HG02973 (cell line): ENCODE results near the gene SLCO2A1.
"Not testable (repeated sequence)": the region's sequence is repeated elsewhere in the genome, so short reads cannot be mapped to it uniquely, and the experiment has no call there.

ENCODE experiments used
- ATAC-seq: cut with Tn5 transposase; IDR thresholded peaks from one replicate; pipeline ENCODE4 v1.9.1; 2021; ENCODE audit warnings: moderate library complexity; ENCODE audit not compliant: unreplicated experiment

The SLCO2A1 gene

DNA sequence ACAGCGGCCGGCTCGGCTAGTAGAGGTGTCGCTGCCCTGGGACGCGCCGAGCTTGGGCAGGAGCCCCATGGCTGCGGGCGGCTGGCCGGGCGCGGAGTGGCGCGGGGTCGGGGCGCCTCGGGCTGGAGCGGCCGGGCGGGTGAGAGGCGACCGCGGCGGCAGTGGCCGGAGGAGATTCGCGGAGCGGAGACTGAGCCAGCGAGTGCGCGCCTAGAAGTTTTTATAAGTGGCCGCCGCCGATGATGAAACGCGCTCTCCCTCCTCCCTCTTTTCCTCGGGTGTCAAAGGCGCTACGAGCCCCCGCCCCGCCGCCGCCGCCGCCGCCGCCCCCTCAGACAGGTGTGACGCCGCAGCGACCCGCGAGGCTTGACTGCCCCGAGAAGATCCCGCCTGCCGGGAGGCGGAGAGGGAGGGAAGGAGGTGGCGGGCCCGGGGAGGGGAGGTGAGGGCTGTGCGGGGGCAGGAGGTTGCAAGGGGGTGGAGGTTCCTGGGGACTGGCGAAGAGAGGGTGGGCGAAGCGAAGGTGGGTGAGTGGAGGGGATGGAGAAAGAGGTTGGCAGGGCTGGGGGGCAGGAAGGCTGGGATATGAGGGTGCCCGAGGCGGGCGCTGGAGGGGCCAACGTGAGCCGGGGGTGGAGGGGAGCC lies at the start of gene SLCO2A1:
SLCO2A1 (minus strand) TSS at position 192 of the 645 bp plus-strand sequence; CDS start at position 69, 123 bp downstream.
- no peak for ATAC-seq

DNA sequence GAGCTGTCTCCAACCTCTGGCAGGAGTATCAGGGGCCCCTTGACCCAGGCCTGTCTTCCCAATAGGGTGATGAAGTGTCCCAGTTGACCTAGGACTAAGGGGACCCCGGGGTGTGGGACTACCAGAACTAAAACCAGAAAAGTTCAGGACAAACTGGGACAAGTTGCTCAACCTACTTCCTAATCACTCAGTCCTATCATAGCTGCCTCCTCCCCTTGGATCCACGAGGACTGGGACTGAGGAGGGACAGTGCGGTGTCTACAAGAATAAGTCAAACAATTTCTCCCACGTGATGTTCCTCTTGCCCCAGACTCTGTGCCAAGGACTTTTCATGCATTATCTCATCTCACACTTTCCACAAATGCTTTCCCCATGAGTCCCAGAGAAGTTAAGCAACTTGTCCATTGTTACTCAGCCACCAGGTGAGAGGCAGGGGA lies 49.4 kb upstream of the SLCO2A1 start:
- no peak for ATAC-seq

DNA sequence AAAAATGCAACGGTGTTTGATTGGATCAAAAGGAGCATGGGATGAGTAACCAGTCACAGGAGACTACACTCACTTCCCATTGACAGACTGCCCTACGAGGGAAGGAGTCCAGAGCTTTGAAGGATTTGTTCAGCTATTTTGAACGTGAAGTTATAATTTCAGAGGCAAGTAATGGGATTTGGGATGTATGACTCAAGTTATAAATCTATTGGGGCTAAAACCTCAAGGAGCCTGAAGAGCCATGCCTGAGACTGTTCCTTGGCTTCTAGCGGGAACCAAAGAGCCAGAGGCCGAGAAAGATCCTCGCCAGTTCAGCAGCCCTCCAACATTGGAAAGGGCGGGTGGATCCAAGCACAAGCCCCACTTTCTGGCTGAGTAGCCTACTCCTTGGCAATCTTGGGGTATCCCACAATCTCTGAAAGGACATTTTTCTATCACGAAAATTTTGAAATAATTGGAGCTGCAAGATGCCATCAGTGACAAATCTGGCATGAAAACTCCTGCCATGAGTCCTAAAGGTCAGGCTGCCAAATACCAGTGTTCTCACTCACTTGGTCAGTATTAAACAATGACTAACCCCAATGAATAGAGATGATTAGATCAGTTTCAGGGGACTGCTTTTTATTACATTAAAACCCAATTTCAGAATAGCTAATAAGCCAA lies 48.6 kb upstream of the SLCO2A1 start:
- ATAC-seq = no peak

DNA sequence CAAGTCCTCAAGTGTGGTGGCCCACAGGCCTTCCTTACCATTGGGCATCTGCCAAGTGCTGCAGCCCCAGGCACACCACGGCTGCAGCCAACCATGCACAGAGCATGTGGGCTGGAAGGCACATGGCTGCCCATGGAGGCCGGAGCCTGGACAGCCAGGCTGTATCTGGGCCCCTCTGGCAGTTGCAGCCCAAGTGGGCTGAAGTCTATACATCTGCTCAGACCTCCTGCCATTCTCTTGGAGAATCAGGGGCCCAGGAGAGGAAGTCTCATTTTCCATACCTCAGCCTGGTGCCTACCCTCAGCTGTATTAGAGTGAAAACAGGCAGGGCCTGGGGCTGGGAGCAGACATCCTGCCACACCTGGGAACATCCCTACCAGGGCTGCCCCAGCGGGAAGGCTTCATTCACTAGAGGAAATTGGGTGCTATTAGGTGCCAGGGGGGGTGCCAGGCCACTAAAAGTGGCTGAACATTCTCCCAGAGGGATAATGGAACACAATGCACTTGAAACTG lies 48.0 kb upstream of the SLCO2A1 start:
- no peak for ATAC-seq

DNA sequence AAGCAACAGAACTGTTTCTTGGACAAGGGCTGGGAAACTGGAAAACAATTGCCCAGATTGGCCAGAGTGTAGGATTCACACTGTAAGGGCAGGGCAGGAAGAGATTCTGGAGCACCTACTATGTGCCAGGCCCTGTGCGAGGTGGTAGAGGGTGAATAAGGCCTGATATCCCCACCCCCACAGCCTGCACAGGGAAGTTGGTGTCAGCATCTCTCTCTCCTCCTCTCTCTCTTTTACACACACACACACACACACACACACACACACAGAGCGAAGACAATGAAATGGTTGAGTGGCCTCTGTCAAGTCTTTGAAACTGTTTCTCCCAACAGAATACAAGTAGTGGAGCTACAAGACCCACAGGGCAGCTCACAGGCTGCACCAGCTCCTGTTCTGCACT lies 47.1 kb upstream of the SLCO2A1 start:
- no peak for ATAC-seq

DNA sequence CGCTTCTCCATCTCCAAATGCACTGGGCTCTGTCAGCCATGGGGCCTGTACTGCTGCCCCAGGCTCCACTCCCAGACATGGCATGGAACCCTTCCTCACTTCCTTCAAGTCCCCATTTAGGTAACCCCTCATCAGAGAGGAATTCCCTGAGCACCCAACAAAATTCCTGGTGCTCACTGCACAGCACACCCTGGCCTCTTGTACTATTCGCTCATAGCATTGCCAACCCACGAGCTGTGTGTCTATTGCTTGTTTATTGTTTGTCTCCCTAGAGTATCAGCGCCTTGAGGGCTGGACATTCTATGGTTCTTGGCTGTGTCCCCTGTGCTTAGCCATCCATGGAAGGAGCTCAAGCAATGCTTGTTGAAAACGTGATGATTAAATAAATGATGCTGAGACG lies 46.1 kb upstream of the SLCO2A1 start:
- ATAC-seq = no peak

DNA sequence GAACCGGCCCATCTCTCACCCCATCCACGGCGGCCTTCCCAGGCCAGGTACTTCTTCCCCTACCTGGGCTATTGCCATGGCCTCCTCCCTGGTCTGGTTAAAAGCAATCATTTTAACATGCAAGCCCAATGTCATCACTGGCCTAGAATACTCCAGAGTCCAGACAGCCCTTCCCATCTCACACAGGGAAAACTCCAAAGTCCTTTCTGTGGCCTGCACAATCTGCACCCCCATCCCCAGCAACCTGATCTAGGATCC lies 45.8 kb upstream of the SLCO2A1 start:
- no peak for ATAC-seq

DNA sequence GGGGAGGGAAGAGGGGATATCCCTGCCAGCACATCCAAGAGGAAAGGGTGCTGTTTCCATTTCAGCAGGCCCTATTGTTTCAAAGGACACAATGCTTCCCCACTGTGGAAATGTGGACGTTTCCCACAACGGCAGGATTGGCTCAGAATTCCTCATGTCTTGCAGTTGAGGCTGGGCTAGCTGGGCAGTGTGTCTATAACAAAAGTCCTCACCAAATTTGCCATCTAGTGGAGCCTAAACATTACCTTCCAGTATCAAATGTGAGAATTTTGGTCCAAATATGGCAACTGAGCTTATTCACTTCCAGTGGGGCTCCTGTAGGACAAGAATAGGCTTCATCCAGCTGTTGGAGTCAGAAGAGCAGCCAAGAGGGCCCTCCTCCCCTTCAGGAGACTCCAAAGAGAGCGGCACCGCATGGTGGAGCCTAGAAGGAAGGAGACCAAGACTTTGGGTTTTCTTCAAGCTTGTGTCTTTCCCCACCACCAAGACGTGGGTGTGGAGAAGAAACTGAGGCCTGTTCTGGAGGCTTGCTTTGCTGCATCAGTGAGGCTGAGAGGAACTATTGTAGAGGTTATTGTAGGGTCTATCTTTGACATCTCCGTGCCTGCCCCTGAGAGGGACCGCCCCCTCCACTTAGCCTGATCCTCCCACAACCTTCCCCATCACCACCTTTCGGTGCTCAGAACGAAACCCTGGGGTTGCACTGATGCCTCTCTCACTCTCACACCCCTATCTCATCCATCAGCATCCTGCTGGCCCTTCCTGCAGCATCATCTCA lies 45.3 kb upstream of the SLCO2A1 start:
- ATAC-seq = no peak

DNA sequence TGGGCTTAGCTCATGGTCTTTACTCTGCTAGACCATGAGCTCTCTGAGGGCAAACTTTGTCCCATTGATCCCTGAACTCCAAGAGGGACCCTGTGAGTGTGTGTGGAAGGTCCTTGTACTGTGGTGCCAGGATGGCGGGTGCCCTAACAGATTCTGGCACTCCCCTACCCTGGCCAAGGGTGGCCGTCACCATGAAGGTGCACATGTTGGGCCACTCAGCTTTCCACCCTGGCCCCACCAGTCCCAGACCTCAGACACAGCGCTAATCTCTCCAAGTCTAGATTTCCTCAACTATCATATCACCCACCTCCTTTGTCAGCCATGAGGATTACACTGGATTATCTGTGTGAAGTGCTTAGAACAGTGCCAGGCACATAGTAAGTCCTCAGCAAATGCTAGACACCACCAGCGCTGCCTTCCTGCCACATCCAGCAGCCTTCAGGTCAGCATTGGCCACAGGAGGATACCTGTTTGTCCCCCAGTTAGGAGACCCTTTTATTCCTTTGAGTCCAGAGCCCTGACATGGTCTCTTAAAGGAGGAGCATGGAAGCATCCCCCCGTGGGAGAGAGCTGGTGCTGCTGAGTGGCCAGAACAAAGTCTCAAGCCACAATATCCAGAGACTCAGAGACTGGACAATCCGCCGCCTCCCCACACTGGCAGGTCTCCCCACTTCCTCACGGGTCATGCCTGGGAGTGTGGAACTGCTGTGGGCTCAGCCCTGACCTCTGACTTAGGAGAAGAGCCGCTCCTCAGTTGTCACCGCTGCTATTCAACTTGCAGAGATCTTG lies 44.5 kb upstream of the SLCO2A1 start:
- no peak for ATAC-seq

DNA sequence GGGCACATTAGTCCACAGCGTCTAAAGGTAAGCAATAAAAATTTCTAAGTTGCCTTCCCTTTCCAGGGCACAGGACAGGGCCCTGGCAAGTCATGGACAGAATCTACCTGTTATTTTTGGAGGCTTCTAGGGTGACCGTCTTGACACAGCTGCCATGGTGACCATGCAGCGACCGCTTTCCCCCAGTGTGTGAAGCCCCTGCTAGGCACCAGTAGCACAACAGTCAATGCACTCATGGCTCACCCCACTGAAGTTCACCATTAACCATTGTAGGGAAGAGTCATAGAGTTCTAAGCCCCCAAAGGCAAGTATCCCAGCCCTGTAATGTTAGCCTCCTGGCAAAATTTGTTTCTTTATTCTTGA lies 43.8 kb upstream of the SLCO2A1 start:
- ATAC-seq = no peak

DNA sequence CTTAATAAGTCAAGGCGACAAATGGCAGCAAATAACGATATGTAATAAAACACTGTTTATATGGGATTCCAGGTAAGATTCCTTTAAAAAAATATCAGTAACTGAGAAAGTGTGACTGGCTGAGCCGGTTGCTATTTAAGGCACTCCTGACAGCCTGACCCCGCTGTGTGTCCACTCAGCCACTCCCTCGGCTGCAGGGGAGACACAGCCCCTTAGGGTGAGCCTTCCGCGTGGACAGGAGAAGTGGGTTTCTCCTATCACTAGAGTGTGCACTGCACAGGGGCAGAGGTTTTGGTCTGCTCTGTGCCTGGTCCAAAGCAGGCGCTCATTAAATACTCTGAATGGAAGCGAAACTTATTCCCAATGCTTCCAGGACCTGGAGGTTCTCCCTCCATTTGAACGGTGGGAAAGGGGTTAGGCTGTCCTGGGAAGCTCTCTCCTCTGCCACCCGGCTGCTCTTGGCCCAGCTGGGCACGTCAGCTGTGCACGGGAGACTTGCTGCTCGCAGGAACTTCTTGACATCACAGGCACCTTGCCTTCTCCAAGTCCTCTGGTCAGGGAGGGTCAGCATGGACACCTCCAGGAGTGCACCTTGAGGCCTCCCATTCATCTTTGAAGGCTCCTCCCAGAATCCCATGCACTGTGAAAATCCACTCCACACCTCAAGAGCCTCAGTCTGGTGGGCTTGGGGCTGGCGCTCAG lies 43.3 kb upstream of the SLCO2A1 start:
- ATAC-seq = no peak

DNA sequence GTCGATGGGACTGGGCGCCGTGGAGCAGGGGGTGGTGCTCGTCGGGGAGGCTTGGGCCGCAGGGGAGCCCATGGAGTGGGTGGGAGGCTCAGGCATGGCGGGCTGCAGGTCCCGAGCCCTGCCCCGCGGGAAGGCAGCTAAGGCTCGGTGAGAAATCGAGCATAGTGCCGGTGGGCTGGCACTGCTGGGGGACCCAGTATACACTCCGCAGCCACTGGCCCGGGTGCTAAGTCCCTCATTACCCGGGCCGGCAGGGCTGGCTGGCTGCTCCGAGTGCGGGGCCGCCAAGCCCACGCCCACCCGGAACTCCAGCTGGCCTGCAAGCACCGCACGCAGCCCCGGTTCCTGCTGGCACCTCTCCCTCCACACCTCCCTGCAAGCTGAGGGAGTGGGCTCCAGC lies 40.6 kb upstream of the SLCO2A1 start:
- not testable (repeated sequence) for ATAC-seq

DNA sequence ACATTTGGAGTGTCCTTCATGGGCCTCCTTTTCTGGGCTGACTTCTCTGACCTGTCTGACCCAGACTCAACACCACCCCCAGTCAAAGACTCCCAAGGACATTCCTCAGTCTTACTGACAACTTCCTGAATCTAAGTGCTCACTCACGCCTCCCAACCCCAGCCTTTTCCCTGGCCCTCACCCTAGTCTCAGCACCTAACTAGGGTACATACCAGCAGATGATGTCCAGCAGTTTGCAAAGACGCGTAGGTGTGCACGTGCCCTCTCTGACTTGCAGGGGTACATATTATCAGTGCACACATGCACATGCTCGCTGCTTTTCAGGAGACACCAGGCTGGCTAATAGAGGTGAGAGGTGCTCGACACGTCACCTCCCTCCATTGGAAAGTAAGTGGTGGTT lies 38.7 kb upstream of the SLCO2A1 start:
- no peak for ATAC-seq

DNA sequence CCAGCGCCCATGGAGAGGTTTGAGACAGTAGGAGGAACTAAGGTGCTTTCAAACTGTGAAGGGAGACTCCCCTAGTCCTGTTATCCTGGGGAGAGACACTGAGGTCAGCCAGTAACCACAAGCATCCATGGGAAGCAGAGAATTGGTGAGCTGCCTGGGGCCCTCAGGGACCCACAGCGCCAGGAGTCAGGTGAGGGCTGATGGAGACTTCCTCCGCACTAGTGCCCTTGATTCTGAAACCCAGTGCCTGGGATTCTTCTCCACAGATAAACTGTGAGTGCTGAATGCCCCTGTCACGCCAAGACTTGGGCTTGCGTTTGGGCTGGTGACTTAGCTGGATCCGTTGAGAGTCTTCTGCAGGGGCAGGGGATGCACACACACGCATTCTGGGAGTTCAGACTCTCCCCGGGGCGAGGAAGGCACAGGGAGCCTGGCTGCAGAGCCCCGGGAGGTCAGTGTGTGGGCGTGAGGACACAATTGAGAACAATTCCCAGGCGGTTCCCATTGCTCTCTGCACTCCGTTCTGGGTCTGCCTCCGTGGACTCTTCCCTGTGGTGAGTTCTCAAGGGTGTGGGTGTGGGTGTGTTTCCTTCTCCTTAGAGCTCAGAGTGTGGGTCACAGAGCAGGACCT lies 37.9 kb upstream of the SLCO2A1 start:
- no peak for ATAC-seq

DNA sequence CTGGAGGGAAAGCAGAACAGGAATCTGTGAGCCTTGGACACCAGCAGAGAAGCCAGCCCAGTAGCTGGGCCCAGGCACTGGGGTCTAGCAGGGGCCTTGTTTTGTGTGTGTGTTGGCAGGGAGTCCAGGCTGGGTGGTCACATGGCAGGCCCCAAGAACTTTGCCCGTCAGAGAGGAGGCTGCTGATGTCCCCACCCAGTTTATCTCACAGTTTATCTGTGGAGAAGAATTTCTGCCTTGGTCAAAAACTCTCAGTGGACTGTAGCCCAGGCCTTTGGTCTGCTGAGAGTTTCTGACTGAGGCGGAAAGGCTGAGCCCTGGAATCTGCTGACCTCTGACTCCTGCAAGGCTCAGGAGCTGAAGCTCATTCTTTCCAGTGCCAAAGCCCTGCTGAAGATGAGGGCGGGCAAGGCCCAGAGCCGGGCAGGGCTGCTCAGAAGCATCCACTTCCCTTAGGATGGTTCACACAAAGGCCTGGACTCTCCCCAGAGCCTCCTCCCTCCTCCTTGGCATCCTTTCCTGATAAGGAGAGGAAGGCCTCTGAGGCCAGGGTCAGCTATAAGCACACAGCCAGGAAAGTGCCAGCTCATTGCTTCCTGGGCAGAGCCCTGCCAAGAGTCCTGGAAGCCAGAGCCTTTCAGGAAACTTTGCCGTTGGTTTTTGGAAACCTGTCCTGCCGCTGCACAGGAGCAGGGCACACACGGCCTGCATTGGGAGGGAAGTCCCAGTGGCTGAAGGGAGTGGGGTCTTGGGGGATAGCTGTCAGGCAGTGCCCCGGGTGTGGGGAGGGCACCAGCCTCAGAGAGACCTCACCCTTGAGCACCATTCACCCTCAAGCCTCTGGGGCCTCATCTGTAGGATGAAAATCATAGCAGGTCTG lies 37.2 kb upstream of the SLCO2A1 start:
- no peak for ATAC-seq

DNA sequence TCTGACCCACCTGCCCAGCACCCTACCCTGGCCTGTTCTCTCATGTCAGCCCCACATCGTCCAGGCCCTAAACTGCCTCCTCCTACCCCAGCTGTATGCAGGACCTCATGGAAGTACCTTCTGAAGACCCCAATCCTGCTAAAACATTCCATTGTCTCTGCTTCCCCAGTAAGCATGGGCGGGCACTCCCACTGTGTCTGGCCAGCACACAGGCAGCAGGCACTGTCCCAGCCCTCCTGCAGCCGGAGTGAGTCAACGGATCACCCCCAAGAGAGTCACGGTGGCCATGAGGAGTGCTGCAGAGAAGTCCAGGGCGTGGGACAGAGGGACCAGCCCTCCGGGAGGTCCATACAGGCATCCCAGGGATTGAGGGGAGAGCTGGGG lies 36.4 kb upstream of the SLCO2A1 start:
- no peak for ATAC-seq

DNA sequence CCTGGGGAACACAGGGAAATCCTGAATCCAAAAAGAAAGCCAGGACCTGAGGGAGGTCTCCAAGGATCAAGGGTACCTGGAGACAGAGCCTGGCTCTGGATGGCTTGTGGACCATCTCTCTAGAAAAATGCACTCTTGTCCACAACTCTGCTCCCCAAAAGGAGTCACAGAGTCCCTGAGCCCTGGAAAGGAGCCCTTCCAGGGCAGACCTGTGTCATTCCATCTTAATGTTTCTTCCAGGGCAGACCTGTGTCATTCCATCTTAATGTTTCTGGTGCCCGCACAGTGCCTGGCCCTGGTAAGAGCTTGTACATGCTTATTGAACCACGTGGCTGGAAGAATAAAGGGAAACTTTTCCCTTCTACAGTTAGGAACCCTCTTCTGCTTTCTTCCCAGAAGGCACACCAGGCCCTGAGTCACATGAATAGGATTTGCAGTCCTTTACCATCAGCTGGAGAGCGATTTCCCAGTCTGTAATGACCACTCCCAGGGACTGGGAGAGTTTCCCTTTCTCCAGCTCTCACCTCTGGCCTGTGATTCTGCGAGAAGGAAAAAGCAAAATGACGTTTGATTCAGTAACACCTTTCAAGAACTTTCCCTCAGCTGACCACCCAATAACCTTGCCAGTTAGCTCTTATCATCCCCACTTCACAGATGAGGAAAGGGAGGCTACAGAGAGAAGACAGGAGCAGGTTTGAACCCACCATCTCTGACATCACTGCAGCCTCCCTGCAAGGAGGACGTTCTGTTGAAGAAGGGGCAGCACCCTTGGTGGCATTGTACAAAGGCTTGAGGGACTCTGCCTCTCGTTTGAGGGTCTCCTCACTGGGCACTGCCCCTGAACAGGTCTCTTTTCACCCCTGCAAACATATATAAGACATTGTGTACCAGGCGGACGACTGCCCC lies 35.8 kb upstream of the SLCO2A1 start:
- no peak for ATAC-seq

DNA sequence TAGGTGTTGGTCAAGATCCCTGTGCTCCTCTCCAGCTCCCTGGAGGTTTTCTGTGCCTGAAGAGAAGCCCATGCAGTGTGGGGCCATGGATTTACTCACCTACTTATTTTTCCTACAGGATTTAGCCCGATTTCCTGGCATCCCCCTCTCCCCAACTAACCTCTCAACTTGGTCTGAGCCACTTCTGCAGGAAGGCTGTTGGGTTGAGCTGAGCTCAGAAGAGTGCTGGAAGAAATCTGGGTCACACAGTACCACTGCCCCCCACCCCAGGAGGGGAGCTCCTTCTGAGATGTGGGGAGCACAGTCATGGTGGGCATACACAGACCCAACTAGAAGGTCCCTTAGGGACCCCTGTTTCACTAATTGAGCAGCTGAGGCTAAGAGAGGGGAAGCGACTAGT lies 34.4 kb upstream of the SLCO2A1 start:
- ATAC-seq = no peak
